Measurements from ENCODE around the gene RRP1B. TPM values are rescaled to one million over a fixed set of nuclear protein-coding genes. Genes with fewer than 3 reads are reported as not detected.

Gene RRP1B
- total RNA-seq = 19.2 and 20.3 TPM in 2 replicates
- polyA plus RNA-seq = 16.5 and 18.6 TPM in 2 replicates

DNA sequence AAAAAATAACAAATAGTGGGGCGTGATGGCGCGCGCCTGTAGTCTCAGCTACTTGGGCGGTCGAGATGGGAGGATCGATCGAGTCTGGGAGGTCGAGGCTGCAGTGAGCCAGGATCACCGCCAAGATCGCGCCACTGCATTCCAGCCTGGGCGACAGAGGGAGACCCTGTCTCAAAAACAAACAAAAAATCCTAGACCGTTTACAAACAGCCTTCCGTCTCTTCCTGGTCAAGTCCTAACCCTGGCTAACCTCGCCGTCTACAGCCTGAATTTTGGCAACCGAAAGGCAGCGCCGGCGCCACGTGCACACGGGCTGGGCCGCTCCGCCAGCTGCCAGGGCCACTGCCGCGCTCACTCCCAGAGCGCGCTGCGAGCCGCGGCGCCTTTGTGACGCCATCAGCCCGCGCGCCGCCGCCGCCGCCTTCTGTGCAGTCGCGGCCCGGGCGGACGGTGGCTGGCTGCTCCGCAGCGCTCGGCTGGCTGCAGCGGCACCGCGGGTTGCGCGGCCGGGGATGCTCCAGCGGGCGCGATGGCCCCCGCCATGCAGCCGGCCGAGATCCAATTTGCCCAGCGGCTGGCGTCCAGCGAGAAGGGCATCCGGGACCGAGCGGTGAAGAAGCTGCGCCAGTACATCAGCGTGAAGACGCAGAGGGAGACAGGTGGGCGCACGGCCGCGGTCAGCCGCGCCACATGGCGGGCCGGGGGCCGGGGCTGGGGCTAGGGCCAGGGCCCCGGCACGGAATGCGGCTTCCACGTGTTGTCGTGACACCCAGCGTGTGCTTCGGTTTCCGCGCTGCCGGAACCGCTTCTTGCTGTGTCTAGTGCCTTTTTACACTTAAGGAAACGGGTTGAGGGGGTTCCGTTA lies at the start of gene RRP1B, which contains the start of gene HSF2BP:
Gene RRP1B, plus strand, starts transcription at position 425 of the 865 bp plus-strand sequence. Its CDS starts 105 bp downstream, at position 530.
Gene HSF2BP, minus strand, starts transcription at position 353 of the 865 bp plus-strand sequence. CDS start 1,392 bp downstream, outside the sequence.
- DNase-seq (ENCODE audit: low spot score) = peak; percentile 94
- H3K27ac ChIP-seq = peak within 1 kb of the TSS; percentile 97

DNA sequence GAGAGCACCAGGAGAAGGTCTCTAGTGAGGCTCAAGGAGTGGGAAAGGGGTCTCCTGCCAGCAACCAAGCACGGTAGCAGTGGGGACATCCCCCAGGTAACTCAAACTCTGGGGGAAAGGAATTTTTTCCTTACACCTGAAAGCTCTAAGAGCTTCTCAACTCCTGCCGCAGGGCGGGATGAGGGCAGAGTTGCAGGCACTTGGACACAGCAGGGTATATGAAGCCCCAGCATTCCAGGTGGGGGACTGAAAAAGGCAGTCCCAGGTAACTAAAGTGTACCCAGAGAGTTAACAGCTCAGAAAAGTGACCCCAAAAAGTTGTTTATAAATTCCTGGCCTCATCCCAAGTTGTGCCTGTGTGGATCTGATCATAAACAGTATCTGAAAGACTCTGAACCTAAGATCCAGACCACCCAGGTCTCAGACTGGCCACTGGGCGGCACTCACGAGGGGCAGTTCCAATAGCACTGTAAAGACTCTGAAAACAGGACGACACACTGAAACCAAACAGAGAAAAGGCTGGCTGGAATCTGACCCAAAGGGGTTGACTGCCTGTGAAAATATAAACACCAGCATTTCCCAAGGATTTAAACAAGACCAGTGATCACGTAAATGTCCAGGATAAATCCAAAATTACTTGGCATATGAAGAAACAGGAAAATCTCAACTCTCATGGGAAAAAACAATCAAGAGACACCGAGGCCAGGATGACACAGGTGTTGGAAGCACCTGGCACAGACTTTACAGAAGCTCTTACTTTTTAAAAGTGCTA lies 47.6 kb upstream of the RRP1B start:
- Histone ChIP-seq H2AFZ (peak overlapping the region; percentile 15), H3K4me2 (peak overlapping the region; percentile 19), H3K27ac (peak overlapping the region; percentile 70)

More for the DNA sequence above, at the start of gene RRP1B, which contains the start of gene HSF2BP:
- Histone ChIP-seq H3K4me1 (ENCODE audit: insufficient read depth) (peaks cover 6% of the 10 kb centered on the region), H3K79me2 (peaks cover 45% of the 10 kb centered on the region), H4K20me1 (ENCODE audit: insufficient read depth, poor library complexity, severe bottlenecking) (no peaks in the 10 kb centered on the region), H3K9me2 (replicated peaks; ENCODE audit: insufficient read depth) (no peaks in the 10 kb centered on the region), H2AFZ (peak within 1 kb of the TSS; percentile 95), H3K27me3 (no peaks in the 10 kb centered on the region), H3K4me3 (peak within 1 kb of the TSS; percentile 98), H3K9me3 (ENCODE audit: low read depth) (no peaks in the 10 kb centered on the region), H3K36me3 (replicated peaks; ENCODE audit: insufficient read depth, low read depth) (no peaks in the 10 kb centered on the region), H3K4me2 (peak within 1 kb of the TSS; percentile 95)
- no peak for TF ChIP-seq EZH2 (IDR thresholded peaks at IDR 0.05; ENCODE audit: borderline replicate concordance)
- TF ChIP-seq, protein P1, sequence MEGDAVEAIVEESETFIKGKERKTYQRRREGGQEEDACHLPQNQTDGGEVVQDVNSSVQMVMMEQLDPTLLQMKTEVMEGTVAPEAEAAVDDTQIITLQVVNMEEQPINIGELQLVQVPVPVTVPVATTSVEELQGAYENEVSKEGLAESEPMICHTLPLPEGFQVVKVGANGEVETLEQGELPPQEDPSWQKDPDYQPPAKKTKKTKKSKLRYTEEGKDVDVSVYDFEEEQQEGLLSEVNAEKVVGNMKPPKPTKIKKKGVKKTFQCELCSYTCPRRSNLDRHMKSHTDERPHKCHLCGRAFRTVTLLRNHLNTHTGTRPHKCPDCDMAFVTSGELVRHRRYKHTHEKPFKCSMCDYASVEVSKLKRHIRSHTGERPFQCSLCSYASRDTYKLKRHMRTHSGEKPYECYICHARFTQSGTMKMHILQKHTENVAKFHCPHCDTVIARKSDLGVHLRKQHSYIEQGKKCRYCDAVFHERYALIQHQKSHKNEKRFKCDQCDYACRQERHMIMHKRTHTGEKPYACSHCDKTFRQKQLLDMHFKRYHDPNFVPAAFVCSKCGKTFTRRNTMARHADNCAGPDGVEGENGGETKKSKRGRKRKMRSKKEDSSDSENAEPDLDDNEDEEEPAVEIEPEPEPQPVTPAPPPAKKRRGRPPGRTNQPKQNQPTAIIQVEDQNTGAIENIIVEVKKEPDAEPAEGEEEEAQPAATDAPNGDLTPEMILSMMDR (IDR thresholded peaks at IDR 0.05; ENCODE audit: poor library complexity) = peak; percentile 14
- 13% methylated on average over 88 of the region's 92 CpGs for WGBS (ENCODE audit: low lambda C conversion rate, missing lambda C conversion rate)

GRCh38 chr21:43613755-43614638 lies 45.4 kb upstream of the RRP1B start:
- no peaks in the 10 kb centered on the region for H3K27me3 ChIP-seq
- no peaks in the 10 kb centered on the region for H4K20me1 ChIP-seq (ENCODE audit: insufficient read depth, poor library complexity, severe bottlenecking)
- H3K9me2 ChIP-seq (replicated peaks; ENCODE audit: insufficient read depth) = no peaks in the 10 kb centered on the region
- TF ChIP-seq EZH2 (IDR thresholded peaks at IDR 0.05; ENCODE audit: borderline replicate concordance) (no peak), EZH2phosphoT487 (IDR thresholded peaks at IDR 0.05; ENCODE audit: low read depth, severe bottlenecking, unreplicated experiment) (no peak)
- TF ChIP-seq, protein P1 (IDR thresholded peaks at IDR 0.05; ENCODE audit: poor library complexity) = no peak
- H3K4me3 ChIP-seq = no peak overlapping the region
- H3K79me2 ChIP-seq = no peaks in the 10 kb centered on the region
- 89% methylated on average over 8 of the region's 8 CpGs for WGBS (ENCODE audit: low lambda C conversion rate, missing lambda C conversion rate)
- H3K4me1 ChIP-seq (ENCODE audit: insufficient read depth) = peaks cover 41% of the 10 kb centered on the region
- H2AFZ ChIP-seq = no peak overlapping the region
- H3K36me3 ChIP-seq (replicated peaks; ENCODE audit: insufficient read depth, low read depth) = no peaks in the 10 kb centered on the region
- H3K9me3 ChIP-seq (ENCODE audit: low read depth) = no peaks in the 10 kb centered on the region
- H3K4me2 ChIP-seq = no peak overlapping the region
- no peak for DNase-seq (ENCODE audit: low spot score)
- no peak overlapping the region for H3K27ac ChIP-seq

More for the DNA sequence above, 47.6 kb upstream of the RRP1B start:
- H3K4me1 ChIP-seq (ENCODE audit: insufficient read depth) = peaks cover 39% of the 10 kb centered on the region
- H3K27me3 ChIP-seq = no peaks in the 10 kb centered on the region
- H3K9me2 ChIP-seq (replicated peaks; ENCODE audit: insufficient read depth) = no peaks in the 10 kb centered on the region
- no peak overlapping the region for H3K4me3 ChIP-seq
- peak; percentile 84 for DNase-seq (ENCODE audit: low spot score)
- H3K9me3 ChIP-seq (ENCODE audit: low read depth) = no peaks in the 10 kb centered on the region
- H3K79me2 ChIP-seq = no peaks in the 10 kb centered on the region
- no peaks in the 10 kb centered on the region for H3K36me3 ChIP-seq (replicated peaks; ENCODE audit: insufficient read depth, low read depth)
- TF ChIP-seq, protein P1 (IDR thresholded peaks at IDR 0.05; ENCODE audit: poor library complexity) = peak; percentile 75
- TF ChIP-seq EZH2 (IDR thresholded peaks at IDR 0.05; ENCODE audit: borderline replicate concordance) = no peak
- H4K20me1 ChIP-seq (ENCODE audit: insufficient read depth, poor library complexity, severe bottlenecking) = no peaks in the 10 kb centered on the region
- WGBS (ENCODE audit: low lambda C conversion rate, missing lambda C conversion rate) = 40% methylated on average over 8 of the region's 8 CpGs
